ENCODE measurements around the gene ERVFRD-1.

The ERVFRD-1 gene

GRCh38 chr6:11110921-11111768 lies at the start of gene ERVFRD-1:
ERVFRD-1 (minus strand) TSS chr6:11111725; CDS start chr6:11105310, 6,415 bp downstream.
- no peak for DNase-seq (ENCODE audit: low spot score)

- DNase-seq (ENCODE audit: low spot score): no peak
Observed at GRCh38 chr6:11160199-11160598, 48.7 kb upstream of the ERVFRD-1 start.

GRCh38 chr6:11155589-11155988 lies 44.1 kb upstream of the ERVFRD-1 start:
- DNase-seq (ENCODE audit: low spot score): no peak

GRCh38 chr6:11153447-11153846 lies 41.9 kb upstream of the ERVFRD-1 start:
- DNase-seq (ENCODE audit: low spot score): no peak

- DNase-seq (ENCODE audit: low spot score): no peak
Observed at GRCh38 chr6:11152581-11152980, 41.1 kb upstream of the ERVFRD-1 start.

- no peak for DNase-seq (ENCODE audit: low spot score)
Observed at GRCh38 chr6:11151488-11151887, 40.0 kb upstream of the ERVFRD-1 start.

- DNase-seq (ENCODE audit: low spot score): no peak
Observed at GRCh38 chr6:11149551-11149950, 38.0 kb upstream of the ERVFRD-1 start.

GRCh38 chr6:11146117-11146826 lies 34.7 kb upstream of the ERVFRD-1 start:
- DNase-seq (ENCODE audit: low spot score): no peak

GRCh38 chr6:11144393-11144851 lies 32.9 kb upstream of the ERVFRD-1 start:
- peak; percentile 73 for DNase-seq (ENCODE audit: low spot score)

GRCh38 chr6:11143394-11144371 lies 32.2 kb upstream of the ERVFRD-1 start:
- peak; percentile 67 for DNase-seq (ENCODE audit: low spot score)

GRCh38 chr6:11142296-11143027 lies 30.9 kb upstream of the ERVFRD-1 start:
- DNase-seq (ENCODE audit: low spot score): no peak

- DNase-seq (ENCODE audit: low spot score): no peak
Observed at GRCh38 chr6:11141295-11141694, 29.8 kb upstream of the ERVFRD-1 start.

GRCh38 chr6:11140056-11140455 lies 28.5 kb upstream of the ERVFRD-1 start:
- no peak for DNase-seq (ENCODE audit: low spot score)

- no peak for DNase-seq (ENCODE audit: low spot score)
Observed at GRCh38 chr6:11139051-11139960, 27.8 kb upstream of the ERVFRD-1 start.

- no peak for DNase-seq (ENCODE audit: low spot score)
Observed at GRCh38 chr6:11136809-11137208, 25.3 kb upstream of the ERVFRD-1 start.

GRCh38 chr6:11133281-11133680 lies 21.8 kb upstream of the ERVFRD-1 start:
- DNase-seq (ENCODE audit: low spot score): no peak

- no peak for DNase-seq (ENCODE audit: low spot score)
Observed at GRCh38 chr6:11132194-11132888, 20.8 kb upstream of the ERVFRD-1 start.

GRCh38 chr6:11130605-11131004 lies 19.1 kb upstream of the ERVFRD-1 start:
- DNase-seq (ENCODE audit: low spot score): no peak

GRCh38 chr6:11129908-11130565 lies 18.5 kb upstream of the ERVFRD-1 start:
- DNase-seq (ENCODE audit: low spot score): no peak
